GM21381 (cell line): ENCODE data around the gene KRTAP1-1.
"Not testable (repeated sequence)": the region's sequence is repeated elsewhere in the genome, so short reads cannot be mapped to it uniquely, and the experiment has no call there.

Source experiments
- ATAC-seq: cut with Tn5 transposase; IDR thresholded peaks from one replicate; pipeline ENCODE4 v1.9.1; 2021; ENCODE audit warnings: mild to moderate bottlenecking, moderate library complexity; ENCODE audit not compliant: unreplicated experiment

KRTAP1-1 gene

DNA sequence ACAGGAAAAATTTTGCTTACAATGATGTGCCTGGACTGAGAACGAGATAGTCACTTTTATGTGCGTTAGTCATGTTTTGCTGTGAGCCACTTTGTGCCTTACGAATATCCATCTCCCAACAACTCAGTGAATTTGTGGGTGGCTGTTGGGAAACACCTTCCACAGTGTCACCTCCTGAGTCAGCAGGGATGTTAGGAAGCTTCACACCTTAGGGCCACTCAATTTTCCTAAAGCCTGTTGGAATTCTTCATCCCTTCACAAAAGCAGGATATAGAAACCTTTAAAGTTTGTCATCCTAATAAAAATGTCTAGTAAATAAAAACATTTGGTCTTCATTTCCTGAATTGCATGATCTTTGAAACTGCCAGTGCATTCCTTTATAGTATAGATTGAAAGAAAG, 28.1 kb downstream of the KRTAP1-1 start:
- ATAC-seq, result no peak

DNA sequence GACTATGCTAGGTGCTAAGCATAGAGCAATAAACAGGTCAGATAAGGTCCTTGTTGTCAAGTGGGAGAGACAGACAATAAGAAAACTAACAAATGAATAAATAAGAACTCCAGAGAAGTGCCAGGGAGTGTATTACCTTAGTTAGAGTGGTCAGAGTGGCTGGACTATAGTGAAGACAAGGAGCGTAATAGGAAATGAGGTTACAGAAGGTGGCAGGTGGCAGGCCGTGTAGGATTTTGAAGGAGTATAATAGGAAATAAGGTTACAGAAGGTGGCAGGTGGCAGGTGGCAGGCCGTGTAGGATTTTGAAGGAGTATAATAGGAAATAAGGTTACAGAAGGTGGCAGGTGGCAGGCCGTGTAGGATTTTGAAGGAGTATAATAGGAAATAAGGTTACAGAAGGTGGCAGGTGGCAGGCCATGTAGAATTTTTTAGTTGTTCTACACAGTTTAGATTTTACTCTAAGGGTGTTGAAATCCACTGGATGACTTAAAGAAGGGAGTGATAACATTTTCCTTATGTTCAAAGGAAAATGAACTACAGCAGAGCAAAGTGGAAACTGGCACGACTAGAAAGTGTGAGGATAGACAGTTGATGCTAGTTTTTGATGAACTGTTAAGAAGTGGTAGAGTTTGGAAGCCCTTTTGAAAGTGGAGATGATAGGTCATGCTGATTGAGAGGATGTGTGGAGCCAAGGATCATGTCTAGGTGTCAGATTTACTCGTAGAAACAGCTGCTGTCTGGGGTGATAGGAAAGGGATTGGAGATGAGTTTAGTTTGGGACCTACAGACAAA, 28.7 kb downstream of the KRTAP1-1 start:
- ATAC-seq, result no peak

DNA sequence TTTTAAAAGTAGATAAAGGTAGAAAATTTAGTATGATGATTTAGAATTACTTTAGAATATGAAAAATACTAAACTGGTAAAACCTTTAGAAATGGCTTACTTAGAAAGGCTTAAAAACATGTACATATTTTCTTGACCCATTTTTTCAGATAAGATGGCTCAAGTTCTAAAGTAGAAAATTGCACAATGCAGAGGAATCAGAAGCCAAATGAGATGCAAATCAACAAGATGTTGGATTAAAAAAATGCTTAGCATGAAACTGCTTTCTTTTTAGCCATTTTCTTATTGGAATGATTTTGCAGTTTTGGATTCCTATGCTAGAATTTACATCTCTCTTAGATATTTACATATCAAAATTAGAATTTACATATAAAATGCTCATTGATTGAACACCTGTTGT, 30.8 kb downstream of the KRTAP1-1 start:
- ATAC-seq, result no peak

DNA sequence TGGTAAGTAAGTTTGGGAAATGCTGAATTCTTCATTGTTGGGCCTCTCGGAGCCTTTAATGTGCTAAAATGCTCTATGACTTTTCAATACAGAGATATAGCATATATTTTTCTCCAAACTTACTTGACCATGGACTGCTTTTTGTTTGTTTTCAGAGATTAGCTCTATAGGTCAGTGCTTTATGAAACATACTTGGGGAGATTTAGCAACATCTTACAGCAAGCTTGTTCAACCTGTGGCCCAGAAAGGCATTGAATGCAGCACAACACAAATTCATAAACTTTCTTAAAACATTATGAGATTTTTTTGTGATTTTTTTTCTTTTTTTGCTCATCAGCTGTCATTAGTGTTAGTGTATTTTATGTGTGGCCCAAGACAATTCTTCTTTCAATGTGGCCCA, 31.3 kb downstream of the KRTAP1-1 start:
- no peak for ATAC-seq

DNA sequence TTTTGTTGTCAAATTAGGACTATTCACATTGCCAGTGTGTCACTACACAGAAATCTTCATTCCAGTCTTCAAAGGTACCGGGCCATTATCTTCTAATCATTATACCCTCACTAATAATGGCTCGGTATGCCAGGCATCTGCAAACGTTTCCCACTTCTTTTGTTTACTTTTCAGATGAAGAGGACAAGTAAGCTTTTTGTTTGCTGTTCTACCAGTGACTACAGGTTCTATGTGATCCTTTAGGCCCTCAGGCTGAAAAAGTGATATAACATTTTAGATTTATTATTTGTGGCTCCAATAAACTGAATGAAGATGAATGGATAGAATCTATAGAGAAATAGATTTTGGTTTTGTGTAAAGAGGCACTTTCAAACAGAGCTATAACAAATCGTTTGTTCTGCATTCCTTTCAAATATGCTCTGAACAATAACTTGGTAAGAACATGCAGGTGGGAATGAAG, 31.9 kb downstream of the KRTAP1-1 start:
- no peak for ATAC-seq

DNA sequence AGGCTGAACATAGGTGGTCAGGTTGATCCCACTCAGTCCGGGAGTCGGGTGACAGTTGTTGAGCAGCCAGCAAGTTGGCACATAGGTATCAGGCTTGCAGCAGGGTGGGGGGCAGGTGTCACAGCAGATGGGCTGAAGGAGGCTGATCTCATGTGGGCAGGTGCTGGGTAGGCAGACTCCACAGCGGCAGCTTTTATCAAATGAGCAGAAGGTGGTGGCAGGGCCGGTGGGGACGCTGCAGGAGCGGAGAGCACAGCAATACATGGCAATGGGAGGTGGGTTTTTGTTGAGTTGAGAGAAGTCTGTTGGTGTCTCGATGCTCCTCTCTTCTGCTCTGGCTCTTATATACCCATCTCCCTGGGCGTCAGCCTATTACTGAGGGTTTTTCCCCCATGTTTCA, 32.4 kb downstream of the KRTAP1-1 start, which contains the start of gene KRTAP3-1:
Gene KRTAP3-1, minus strand, starts transcription at position 318 of the 400 bp plus-strand sequence. Its CDS starts 54 bp downstream, at position 264.
- no peak for ATAC-seq

DNA sequence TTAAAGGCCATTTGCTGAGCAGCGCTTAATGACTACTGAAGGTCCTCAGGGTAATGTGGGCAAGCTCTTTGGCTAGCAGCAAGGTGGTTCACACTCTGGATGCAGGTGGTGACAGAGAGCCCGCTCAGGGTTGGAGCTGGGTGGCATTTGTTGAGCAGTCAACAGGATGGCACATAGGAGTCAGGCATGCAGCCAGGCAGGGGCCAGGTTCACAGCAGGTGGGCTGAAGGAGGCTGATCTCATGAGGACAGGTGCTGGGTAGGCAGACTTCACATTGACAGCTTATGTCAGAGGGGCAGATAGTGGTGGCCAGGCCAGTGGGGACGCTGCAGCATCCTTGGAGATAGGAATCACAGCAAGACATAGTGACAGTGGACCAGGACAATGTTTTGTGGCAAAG, 36.9 kb downstream of the KRTAP1-1 start:
- ATAC-seq, result no peak

DNA sequence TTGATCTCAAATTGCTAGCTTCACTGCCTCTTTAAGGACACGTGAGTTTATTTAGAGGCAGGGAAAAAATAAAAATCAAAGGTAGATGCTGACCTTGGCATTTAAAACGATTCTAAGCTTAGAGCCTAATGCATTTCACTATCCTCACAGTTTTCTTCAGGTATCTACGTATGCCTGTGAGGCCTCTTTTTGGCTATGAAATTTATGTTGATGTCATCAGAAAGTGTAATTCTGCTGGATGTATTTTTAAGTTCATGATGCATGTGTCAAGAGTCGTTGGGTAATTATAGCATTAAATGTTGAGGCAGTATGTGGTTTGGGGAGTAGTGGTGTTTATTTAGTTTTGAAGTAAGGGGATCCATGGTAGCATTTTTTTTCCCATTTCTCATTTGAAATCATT, 37.3 kb downstream of the KRTAP1-1 start:
- ATAC-seq, result no peak

DNA sequence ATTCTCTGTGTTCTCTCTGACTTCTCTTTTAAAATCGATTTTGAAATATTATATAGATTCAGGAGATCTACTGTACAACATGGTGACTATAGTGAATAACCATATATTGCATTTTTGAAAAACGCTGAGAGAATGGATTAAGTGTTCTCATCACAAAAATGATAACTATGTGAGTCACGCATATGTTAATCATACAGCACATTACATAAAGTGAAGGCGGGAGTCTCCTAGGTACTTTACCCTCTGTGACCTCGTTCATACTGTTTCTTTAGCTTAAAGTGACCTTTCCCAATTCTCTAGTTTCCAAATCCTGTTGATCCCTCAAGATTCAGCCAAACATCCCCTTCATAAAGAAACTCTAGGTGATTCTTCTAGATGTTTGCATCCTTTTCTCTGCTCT, 38.4 kb downstream of the KRTAP1-1 start:
- no peak for ATAC-seq

DNA sequence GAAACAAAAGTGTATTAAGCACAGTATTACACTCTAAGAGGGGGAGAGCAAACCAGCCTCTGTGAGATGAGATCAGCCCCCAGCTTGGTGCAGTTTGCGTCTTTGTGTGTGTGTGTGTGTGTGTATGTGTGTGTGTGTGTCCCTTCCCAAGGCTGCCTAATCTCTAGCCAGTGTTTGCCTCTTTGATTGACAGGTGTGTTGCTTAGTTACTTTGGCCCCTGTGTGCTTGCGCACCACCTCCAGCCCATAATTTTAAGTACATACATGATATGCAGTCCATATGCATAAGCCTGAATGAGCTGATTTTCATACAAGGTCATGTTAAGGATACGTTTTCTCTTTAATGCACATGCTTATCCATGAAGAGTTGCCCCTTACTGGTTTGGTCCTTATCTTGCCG, 39.5 kb downstream of the KRTAP1-1 start:
- ATAC-seq, result no peak

DNA sequence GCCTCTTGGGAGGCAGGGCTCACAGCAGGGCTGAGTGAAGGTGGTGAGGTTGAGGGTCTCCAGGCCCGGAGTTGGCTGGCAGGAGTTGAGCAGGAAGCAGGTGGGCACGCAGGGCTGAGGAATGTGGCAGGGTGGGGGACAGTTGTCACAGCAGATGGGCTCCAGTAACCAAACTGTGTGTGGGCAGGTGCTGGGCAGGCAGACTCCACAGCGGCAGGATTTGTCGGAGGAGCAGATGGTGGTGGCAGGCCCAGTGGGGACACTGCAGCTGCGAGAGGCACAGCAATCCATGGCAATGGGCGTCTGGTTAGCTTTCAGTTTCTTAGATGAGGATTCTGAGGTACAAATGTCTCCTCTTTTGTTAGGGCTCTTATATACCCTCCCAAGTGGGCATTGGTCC, 41.7 kb downstream of the KRTAP1-1 start, which contains the start of gene KRTAP3-2:
Gene KRTAP3-2, minus strand, starts transcription at position 344 of the 400 bp plus-strand sequence. Its CDS starts 53 bp downstream, at position 291.
- ATAC-seq, result not testable (repeated sequence)

DNA sequence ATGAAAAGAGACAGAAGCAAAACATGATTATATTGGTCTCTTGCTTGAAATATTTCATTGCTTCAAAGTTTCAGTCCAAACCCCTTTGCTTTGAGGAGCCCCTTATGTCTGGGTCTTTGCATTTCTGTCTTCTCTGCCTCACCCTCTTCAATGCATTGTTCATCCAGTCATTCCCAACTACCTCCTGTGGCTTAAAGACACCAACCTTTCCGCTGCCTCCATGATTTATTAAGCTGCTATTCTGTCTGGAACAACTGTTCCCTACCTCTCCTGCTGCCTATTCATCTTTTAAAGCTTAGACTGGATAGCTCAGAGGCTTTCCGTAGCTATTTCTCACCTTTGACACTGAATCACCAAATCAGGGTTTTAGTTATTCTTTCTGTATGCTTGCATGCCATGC, 43.9 kb downstream of the KRTAP1-1 start:
- ATAC-seq, result no peak

DNA sequence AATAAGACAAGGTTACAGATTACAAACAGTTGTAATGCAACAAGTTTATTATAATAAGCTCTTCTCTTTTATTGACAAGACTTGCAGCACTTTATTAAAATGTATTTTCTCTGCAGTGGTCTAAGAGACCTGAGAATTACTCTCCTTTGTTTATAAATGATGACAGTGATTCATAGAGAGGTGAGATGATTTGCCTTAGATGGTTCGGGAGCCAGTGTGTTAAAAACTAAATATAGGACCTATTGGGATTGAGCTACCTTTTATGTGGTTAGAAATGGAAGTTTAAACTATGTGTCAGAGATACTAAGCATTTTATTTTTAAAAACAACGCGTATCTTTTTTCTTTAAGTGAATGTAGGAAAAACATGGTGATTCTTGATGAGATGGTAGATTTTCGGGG, 44.4 kb downstream of the KRTAP1-1 start:
- ATAC-seq, result no peak

DNA sequence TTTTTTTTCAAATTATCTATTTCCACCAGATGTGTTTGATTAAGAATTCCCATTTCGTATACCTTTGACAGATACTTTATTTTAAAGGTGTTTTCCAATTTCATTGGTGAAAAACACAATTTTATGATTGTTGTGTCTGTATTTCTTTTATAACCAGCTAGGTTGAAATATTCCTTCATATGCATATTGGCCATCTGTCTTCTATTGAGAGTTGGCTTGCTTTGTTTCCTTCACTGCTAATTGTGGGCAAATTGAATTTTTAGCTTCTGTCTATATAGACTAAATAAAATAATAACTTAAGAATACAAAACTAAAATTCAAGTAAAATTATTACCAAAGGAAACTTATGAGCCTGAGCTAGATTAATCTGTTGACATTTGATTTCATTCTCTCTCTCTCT, 46.1 kb downstream of the KRTAP1-1 start:
- ATAC-seq, result no peak

DNA sequence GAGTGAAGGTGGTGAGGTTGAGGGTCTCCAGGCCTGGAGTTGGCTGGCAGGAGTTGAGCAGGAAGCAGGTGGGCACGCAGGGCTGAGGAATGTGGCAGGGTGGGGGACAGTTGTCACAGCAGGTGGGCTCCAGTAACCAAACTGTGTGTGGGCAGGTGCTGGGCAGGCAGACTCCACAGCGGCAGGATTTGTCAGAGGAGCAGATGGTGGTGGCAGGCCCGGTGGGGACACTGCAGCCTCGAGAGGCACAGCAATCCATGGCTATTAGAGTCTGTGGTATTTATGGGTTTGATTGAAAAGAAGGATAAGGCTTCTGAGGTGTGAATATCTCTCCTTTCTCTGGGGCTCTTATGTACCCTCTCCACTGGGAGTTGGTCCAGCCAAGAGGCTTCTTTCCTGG, 47.4 kb downstream of the KRTAP1-1 start, which contains the start of gene KRTAP3-3:
Gene KRTAP3-3, minus strand, starts transcription at position 326 of the 400 bp plus-strand sequence. Its CDS starts 67 bp downstream, at position 259.
- no peak for ATAC-seq

DNA sequence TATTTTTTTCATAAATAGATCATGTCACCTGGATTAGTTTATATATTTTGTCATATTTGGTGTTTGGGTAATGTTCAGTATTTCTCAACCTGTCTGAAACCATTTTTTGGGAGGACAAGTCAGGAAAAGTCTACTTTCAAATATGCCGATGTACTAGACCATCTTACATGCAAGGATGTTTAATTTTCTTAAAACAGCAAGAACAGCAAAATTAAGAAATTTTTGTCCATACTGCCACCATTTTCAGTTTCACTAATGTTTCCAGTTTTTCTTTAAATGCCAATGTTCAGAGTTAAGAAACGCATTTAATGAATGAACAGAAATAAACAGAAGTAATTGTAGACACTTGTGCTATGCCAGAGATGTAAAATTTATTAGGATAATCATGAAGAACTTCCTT, 48.2 kb downstream of the KRTAP1-1 start:
- ATAC-seq, result no peak

DNA sequence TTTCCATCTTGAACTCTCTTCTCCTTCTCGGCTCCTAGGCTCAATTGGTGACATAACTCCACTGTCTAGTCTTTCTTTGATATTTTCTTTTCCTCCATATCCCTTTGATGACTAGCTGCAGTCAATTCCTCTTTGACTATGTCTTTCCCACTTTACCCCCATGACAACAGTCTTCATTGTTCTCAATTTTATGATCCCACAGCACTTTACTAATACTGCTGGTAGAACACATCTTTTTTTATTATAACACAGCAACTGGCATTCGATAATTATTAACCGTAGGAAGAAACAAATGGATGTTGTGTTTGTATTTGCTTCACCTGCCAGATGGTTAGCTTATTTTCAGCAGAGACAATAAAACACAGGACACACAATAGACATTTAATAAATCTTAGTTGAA, 48.6 kb downstream of the KRTAP1-1 start:
- ATAC-seq, result no peak
